ENCODE results near the gene CRHBP. TPM values are rescaled to one million over a fixed set of nuclear protein-coding genes. Genes with fewer than 3 reads are reported as not detected.
"Not testable (repeated sequence)": the region's sequence is repeated elsewhere in the genome, so short reads cannot be mapped to it uniquely, and the experiment has no call there.

CRHBP gene
- total RNA-seq, 3 donors from 2014 or later = 0.57 to 0.84 TPM; not detected in 1

DNA sequence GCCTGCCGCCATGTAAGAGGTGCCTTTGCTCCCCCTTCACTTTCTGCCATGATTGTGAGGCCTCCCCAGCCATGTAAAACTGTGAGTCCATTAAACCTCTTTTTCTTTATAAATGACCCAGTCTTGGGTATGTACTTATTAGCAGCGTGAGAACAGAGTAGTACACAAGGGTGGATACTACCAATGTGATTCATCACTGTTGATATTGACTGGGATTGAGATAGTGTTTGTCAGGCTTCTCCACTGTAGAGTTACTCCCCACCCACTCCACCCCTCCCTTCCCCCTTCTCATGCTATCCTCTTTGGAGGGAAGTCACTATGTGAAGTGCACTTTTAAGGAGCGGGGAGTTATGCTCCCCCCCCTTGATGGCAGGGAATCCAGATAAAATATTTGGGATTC is 11.4 kb upstream of the CRHBP start:
- Histone ChIP-seq H3K4me1 (ENCODE audit: low read depth) (no peaks in the 10 kb centered on the region), H3K4me3 (no peak overlapping the region), H3K9me3 (no peaks in the 10 kb centered on the region), H3K36me3 (ENCODE audit: low read depth) (no peaks in the 10 kb centered on the region)
- TF ChIP-seq, protein P1, sequence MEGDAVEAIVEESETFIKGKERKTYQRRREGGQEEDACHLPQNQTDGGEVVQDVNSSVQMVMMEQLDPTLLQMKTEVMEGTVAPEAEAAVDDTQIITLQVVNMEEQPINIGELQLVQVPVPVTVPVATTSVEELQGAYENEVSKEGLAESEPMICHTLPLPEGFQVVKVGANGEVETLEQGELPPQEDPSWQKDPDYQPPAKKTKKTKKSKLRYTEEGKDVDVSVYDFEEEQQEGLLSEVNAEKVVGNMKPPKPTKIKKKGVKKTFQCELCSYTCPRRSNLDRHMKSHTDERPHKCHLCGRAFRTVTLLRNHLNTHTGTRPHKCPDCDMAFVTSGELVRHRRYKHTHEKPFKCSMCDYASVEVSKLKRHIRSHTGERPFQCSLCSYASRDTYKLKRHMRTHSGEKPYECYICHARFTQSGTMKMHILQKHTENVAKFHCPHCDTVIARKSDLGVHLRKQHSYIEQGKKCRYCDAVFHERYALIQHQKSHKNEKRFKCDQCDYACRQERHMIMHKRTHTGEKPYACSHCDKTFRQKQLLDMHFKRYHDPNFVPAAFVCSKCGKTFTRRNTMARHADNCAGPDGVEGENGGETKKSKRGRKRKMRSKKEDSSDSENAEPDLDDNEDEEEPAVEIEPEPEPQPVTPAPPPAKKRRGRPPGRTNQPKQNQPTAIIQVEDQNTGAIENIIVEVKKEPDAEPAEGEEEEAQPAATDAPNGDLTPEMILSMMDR (IDR thresholded peaks at IDR 0.05) = no peak
- intact Hi-C loops (cut with DNase I, micrococcal nuclease) = no loop called here
- DNase-seq (no peak), ATAC-seq (no peak)

DNA sequence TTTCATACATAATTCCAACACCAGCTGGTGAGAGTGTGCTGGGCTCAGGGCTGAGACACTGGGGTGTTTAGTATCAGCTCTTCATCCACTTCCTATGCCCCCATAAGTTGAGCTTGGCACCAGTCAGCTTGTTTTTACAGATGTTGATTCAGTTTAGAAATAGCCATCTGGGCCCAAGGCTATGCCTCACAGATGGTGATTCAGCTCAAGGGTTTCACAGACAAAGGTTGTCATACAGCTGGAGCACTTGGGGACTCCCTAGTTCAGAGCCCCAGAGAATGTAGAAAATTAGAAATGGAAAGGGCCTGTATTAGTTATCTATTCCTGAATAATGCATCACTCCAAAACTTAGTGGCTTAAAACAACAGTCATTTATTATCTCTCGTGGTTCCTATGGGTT is 10.3 kb upstream of the CRHBP start:
- Histone ChIP-seq H3K4me1 (ENCODE audit: low read depth) (no peaks in the 10 kb centered on the region), H3K9me3 (no peaks in the 10 kb centered on the region), H3K36me3 (ENCODE audit: low read depth) (no peaks in the 10 kb centered on the region), H3K4me3 (no peak overlapping the region)
- intact Hi-C loops (cut with DNase I, micrococcal nuclease) = no loop called here
- no peak for ATAC-seq
- DNase-seq = no peak
- TF ChIP-seq, protein P1 (IDR thresholded peaks at IDR 0.05) = no peak

GRCh38 chr5:76943006-76943405 is 9.8 kb upstream of the CRHBP start:
- no peaks in the 10 kb centered on the region for H3K4me1 ChIP-seq (ENCODE audit: low read depth)
- intact Hi-C loops (cut with DNase I, micrococcal nuclease) = no loop called here
- DNase-seq (no peak), ATAC-seq (no peak)
- no peaks in the 10 kb centered on the region for H3K36me3 ChIP-seq (ENCODE audit: low read depth)
- no peaks in the 10 kb centered on the region for H3K9me3 ChIP-seq
- TF ChIP-seq, protein P1 (IDR thresholded peaks at IDR 0.05) = no peak
- no peak overlapping the region for H3K4me3 ChIP-seq

DNA sequence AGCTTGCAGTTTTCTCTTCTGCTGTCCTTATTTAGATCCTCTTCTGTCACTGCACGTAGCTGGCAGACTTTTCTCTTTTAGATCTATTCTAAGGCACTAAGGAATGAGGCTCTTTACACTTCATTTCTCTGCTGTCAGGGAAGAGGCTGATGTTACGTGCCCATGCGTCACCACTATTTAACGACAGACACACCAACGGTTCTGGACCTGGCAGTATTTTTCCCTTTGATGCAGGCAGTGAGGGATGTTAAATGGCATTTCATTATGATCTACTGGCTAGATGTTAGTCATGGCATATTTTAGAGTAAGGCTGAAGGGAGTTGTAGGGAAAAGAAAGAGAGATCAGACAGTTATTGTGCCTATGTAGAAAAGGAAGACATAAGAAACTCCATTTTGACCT is 8.2 kb upstream of the CRHBP start:
- Histone ChIP-seq H3K36me3 (ENCODE audit: low read depth) (no peaks in the 10 kb centered on the region), H3K9me3 (no peaks in the 10 kb centered on the region), H3K4me1 (ENCODE audit: low read depth) (no peaks in the 10 kb centered on the region), H3K4me3 (no peak overlapping the region)
- TF ChIP-seq, protein P1 (IDR thresholded peaks at IDR 0.05) = no peak
- ATAC-seq = no peak
- intact Hi-C loops (cut with DNase I, micrococcal nuclease) = no loop called here
- no peak for DNase-seq

DNA sequence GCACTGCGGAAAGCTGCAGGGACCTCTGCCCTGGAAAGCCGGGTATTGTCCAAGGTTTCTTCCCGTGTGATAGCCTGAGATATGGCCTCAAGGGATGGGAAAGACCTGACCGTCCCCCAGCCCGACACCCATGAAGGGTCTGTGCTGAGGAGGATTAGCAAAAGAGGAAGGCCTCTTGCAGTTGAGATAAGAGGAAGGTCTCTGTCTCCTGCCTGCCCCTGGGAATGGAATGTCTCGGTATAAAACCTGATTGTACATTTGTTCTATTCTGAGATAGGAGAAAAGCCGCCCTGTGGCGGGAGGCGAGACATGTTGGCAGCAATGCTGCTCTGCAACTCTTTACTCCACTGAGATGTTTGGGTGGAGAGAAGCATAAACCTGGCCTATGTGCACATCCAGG is 7.6 kb upstream of the CRHBP start:
- DNase-seq; H3K9me3 ChIP-seq; ATAC-seq; H3K36me3 ChIP-seq (ENCODE audit: low read depth); H3K4me3 ChIP-seq; intact Hi-C loops (cut with DNase I, micrococcal nuclease); H3K4me1 ChIP-seq (ENCODE audit: low read depth): not testable (repeated sequence)

DNA sequence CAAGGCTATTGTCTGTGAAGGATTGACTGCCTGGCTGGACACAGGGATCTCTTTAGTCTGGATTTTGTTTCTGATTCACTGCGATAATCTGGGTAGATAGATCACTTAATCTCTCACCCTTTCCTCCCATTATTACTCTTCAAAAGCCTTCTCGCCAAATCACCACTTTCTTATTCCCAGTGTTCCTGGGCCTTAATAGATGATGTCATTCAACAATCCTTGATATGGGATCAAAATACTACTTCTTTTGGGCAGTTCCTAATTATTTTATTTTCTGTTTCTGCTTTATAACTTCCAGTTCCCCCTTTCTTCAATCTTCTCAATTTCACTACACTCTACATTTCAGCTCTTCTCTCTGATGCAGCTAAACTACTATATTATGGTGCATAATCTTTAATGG is 6.8 kb upstream of the CRHBP start:
- ATAC-seq (no peak), DNase-seq (no peak)
- no peak overlapping the region for H3K4me3 ChIP-seq
- TF ChIP-seq, protein P1 (IDR thresholded peaks at IDR 0.05) = no peak
- H3K4me1 ChIP-seq (ENCODE audit: low read depth) = no peaks in the 10 kb centered on the region
- H3K9me3 ChIP-seq = no peaks in the 10 kb centered on the region
- intact Hi-C loops (cut with DNase I, micrococcal nuclease) = no loop called here
- no peaks in the 10 kb centered on the region for H3K36me3 ChIP-seq (ENCODE audit: low read depth)
